Colonic mucosa (tissue), 4 donors: Measurements from ENCODE around the gene PRMT5. TPM values are rescaled to one million over a fixed set of nuclear protein-coding genes. Genes with fewer than 3 reads are reported as not detected.
"Not testable (repeated sequence)": the region's sequence is repeated elsewhere in the genome, so short reads cannot be mapped to it uniquely, and the experiment has no call there.

Experiments
- DNase-seq: peaks from one replicate; pipeline ENCODE4 v3.0.0-alpha.2; 2020
- H3K27ac ChIP-seq: fragments of 200-600 bp; one replicate; pipeline ENCODE4 v1.8.0; 2021
- H3K27me3 ChIP-seq: fragments of 200-600 bp; one replicate; pipeline ENCODE4 v1.8.0; 2021
- H3K36me3 ChIP-seq: fragments of 200-600 bp; one replicate; pipeline ENCODE4 v1.8.0; 2021
- H3K4me1 ChIP-seq: fragments of 200-600 bp; one replicate; pipeline ENCODE4 v1.8.0; 2021; ENCODE audit warnings: mild to moderate bottlenecking
- H3K4me3 ChIP-seq: fragments of 200-600 bp; one replicate; pipeline ENCODE4 v1.8.0; 2021
- H3K9ac ChIP-seq, 2 donors: one replicate each; pipeline ENCODE4 v1.7.0; 2013; ENCODE audit warnings: control low read depth in 2 of 2, low read depth in 2 of 2, low read length in 2 of 2
- H3K9me3 ChIP-seq: fragments of 200-600 bp; one replicate; pipeline ENCODE4 v1.8.0; 2021
- CTCF ChIP-seq: fragments of 200-600 bp; IDR thresholded peaks from one replicate; pipeline ENCODE4 v1.8.0; 2022; ENCODE audit warnings: antibody characterized with exemption, mild to moderate bottlenecking
- intact Hi-C: fragments of 100-400 bp; cut with DNase I; formaldehyde crosslinking; loops from one replicate; pipeline ENCODE4 v1.14.1; 2022
- total RNA-seq, 2 donors: library from RNA; stranded (reverse); fragmentation: NEBNext Ultra II Directional in 1 of 2; extraction: Animal tissue kit (Norgen Biotek cat#: 25700) in 1 of 2; gene quantifications; one replicate each; pipeline ENCODE4 v1.2.1, GENCODE V29; 2021
- donor health status: healthy.
- donor health status: DM: no; HTN: no; CAD: no.
- donor health status: DM: no; HTN: no; CAD: no.

PRMT5 gene
- total RNA-seq, 2 donors from 2014 or later = 39.3 to 86.4 TPM

DNA sequence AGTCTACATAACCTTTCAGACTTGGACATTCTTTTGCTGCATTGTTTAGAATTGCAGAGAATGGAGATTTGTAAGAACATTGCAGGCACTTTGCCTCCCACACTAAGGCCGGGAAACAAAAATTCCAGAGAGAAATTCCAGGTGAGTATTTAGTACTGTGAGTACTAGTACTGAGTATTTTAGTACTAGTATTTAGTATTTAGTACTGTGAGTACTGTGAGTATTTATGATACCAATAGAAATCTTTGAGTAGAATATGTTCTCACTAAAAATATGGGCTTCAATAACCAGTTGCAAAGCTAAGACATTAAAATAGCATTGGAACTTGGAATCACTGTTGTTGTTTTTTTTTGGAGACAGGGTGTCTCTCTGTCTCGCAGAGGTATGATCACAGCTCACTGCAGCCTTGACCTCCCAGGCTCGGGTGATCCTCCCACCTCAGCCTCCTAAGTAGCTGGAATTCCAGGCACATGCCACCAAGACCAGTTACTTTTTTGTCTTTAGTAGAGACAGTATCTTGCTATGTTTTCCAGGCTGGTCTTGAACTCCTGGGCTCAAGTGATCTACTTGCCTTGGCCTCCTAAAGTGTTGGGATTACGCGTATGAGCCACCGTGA, 33.0 kb upstream of the PRMT5 start:
- H3K9me3 ChIP-seq = no peaks in the 10 kb centered on the region
- no peaks in the 10 kb centered on the region for H3K36me3 ChIP-seq
- no peaks in the 10 kb centered on the region for H3K27me3 ChIP-seq
- H3K27ac ChIP-seq = no peak overlapping the region
- TF ChIP-seq CTCF = no peak
- H3K9ac ChIP-seq = no peak overlapping the region
- DNase-seq = no peak
- H3K4me1 ChIP-seq = no peaks in the 10 kb centered on the region
- intact Hi-C loops = no loop called here
- no peak overlapping the region for H3K4me3 ChIP-seq

GRCh38 chr14:22955702-22956569, 26.8 kb upstream of the PRMT5 start:
- Histone ChIP-seq H3K4me3 (peak overlapping the region; percentile 49), H3K9ac (peak overlapping the region; percentile 81 to 88), H3K27me3 (no peaks in the 10 kb centered on the region), H3K36me3 (no peaks in the 10 kb centered on the region), H3K9me3 (no peaks in the 10 kb centered on the region), H3K4me1 (peaks cover 5% of the 10 kb centered on the region), H3K27ac (peak overlapping the region; percentile 92)
- intact Hi-C loops = no loop called here
- no peak for DNase-seq
- TF ChIP-seq CTCF = no peak

DNA sequence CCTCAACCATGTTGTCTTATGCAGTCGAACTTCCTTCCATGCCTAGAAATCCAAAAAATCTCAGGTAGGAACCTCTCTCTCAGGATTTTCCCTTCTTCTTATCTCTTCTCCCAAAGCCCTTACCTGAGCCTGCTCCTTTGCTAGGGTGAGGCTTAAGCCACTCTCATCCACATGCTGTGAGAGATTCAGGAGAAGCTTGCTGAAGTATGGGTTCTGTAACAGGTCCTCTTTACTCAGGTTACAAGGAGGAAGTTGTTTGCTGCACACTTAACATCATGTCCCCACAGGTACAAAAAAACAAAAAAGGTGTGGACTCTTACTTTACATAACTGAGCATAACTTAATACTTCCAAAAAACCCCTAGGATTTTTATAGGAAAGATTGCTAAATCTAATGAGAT, 23.2 kb upstream of the PRMT5 start:
- Histone ChIP-seq H3K9ac (no peak overlapping the region), H3K36me3 (no peaks in the 10 kb centered on the region), H3K4me1 (peaks cover 5% of the 10 kb centered on the region), H3K27me3 (no peaks in the 10 kb centered on the region), H3K4me3 (no peak overlapping the region), H3K9me3 (no peaks in the 10 kb centered on the region), H3K27ac (no peak overlapping the region)
- no peak for DNase-seq
- intact Hi-C loops = no loop called here
- TF ChIP-seq CTCF = no peak

- H3K4me3 ChIP-seq, H3K4me1 ChIP-seq, H3K27ac ChIP-seq, H3K36me3 ChIP-seq, H3K9ac ChIP-seq, intact Hi-C loops, H3K9me3 ChIP-seq, H3K27me3 ChIP-seq, DNase-seq: not testable (repeated sequence)
These were observed 22.6 kb upstream of the PRMT5 start for GRCh38 chr14:22951795-22952194.

- Histone ChIP-seq H3K4me1 (no peaks in the 10 kb centered on the region), H3K4me3 (no peak overlapping the region), H3K27ac (no peak overlapping the region), H3K9me3 (no peaks in the 10 kb centered on the region), H3K27me3 (no peaks in the 10 kb centered on the region), H3K9ac (no peak overlapping the region), H3K36me3 (no peaks in the 10 kb centered on the region)
- no peak for DNase-seq
- intact Hi-C loops = no loop called here
- no peak for TF ChIP-seq CTCF
These were observed 16.5 kb upstream of the PRMT5 start for GRCh38 chr14:22945642-22946041.

GRCh38 chr14:22939684-22940083, 10.5 kb upstream of the PRMT5 start:
- no peak overlapping the region for H3K27ac ChIP-seq
- TF ChIP-seq CTCF = no peak
- no peaks in the 10 kb centered on the region for H3K27me3 ChIP-seq
- no peaks in the 10 kb centered on the region for H3K36me3 ChIP-seq
- H3K4me1 ChIP-seq = no peaks in the 10 kb centered on the region
- intact Hi-C loops = no loop called here
- no peak overlapping the region for H3K9ac ChIP-seq
- no peak for DNase-seq
- H3K4me3 ChIP-seq = no peak overlapping the region
- H3K9me3 ChIP-seq = no peaks in the 10 kb centered on the region
